K562 (cell line): ENCODE measurements around the gene SOX18.

Experiments
- BDP1 ChIP-seq: IDR thresholded peaks from 3 replicates; pipeline ENCODE4 v1.6.1; 2011; ENCODE audit not compliant: insufficient read length, insufficient read depth
- CEBPB ChIP-seq: fragments of 450-650 bp; IDR thresholded peaks from 2 replicates; pipeline ENCODE4 v1.6.1; 2016; ENCODE audit warnings: missing genetic modification characterization, missing compliant biosample characterization
- FOXJ2 ChIP-seq: fragments of 200-800 bp; sonication (Bioruptor generic); IDR thresholded peaks from 2 replicates; pipeline ENCODE4 v1.6.1; 2016; ENCODE audit warnings: missing genetic modification characterization, missing compliant biosample characterization
- HDGF ChIP-seq: fragments of 450-650 bp; IDR thresholded peaks from 2 replicates; pipeline ENCODE4 v1.6.1; 2016
- NR2C1 ChIP-seq, 2 experiments: fragments of 450-650 bp; IDR thresholded peaks; 2 replicates each; pipeline ENCODE4 v1.6.1; 2017; ENCODE audit warnings: mild to moderate bottlenecking in 2 of 2, antibody characterized with exemption in 1 of 2, inconsistent platforms in 1 of 2, missing compliant biosample characterization in 1 of 2, missing genetic modification characterization in 1 of 2
- SMARCA4 ChIP-seq: fragments of 450-650 bp; IDR thresholded peaks from 2 replicates; pipeline ENCODE4 v1.6.1; 2016
- TF ChIP-seq, protein P1 (sequence below): sonication (generic); formaldehyde crosslinking; IDR thresholded peaks from 2 replicates; pipeline ENCODE4 v1.8.0; 2022; ENCODE audit warnings: mild to moderate bottlenecking, missing genetic modification reagents
- TF ChIP-seq, protein P2 (sequence below), 2 experiments: fragments of 450-650 bp; formaldehyde crosslinking in 1 of 2; IDR thresholded peaks; 2 replicates each; pipeline versions ENCODE4 v1.4.0 to v1.6.1; 2014 to 2020; ENCODE audit warnings: mild to moderate bottlenecking in 2 of 2, borderline replicate concordance in 1 of 2, low read depth in 1 of 2
- TF ChIP-seq, protein P3 (sequence below): sonication (generic); formaldehyde crosslinking; IDR thresholded peaks from 2 replicates; pipeline ENCODE4 v1.8.0; 2023; ENCODE audit warnings: mild to moderate bottlenecking, missing genetic modification reagents

DNA sequence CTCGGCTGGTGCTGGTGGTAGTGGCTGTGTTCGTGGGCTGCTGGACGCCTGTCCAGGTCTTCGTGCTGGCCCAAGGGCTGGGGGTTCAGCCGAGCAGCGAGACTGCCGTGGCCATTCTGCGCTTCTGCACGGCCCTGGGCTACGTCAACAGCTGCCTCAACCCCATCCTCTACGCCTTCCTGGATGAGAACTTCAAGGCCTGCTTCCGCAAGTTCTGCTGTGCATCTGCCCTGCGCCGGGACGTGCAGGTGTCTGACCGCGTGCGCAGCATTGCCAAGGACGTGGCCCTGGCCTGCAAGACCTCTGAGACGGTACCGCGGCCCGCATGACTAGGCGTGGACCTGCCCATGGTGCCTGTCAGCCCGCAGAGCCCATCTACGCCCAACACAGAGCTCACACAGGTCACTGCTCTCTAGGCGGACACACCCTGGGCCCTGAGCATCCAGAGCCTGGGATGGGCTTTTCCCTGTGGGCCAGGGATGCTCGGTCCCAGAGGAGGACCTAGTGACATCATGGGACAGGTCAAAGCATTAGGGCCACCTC, 49.1 kb upstream of the SOX18 start:
- TF ChIP-seq FOXJ2 (tag): no peak
- TF ChIP-seq, protein P1, sequence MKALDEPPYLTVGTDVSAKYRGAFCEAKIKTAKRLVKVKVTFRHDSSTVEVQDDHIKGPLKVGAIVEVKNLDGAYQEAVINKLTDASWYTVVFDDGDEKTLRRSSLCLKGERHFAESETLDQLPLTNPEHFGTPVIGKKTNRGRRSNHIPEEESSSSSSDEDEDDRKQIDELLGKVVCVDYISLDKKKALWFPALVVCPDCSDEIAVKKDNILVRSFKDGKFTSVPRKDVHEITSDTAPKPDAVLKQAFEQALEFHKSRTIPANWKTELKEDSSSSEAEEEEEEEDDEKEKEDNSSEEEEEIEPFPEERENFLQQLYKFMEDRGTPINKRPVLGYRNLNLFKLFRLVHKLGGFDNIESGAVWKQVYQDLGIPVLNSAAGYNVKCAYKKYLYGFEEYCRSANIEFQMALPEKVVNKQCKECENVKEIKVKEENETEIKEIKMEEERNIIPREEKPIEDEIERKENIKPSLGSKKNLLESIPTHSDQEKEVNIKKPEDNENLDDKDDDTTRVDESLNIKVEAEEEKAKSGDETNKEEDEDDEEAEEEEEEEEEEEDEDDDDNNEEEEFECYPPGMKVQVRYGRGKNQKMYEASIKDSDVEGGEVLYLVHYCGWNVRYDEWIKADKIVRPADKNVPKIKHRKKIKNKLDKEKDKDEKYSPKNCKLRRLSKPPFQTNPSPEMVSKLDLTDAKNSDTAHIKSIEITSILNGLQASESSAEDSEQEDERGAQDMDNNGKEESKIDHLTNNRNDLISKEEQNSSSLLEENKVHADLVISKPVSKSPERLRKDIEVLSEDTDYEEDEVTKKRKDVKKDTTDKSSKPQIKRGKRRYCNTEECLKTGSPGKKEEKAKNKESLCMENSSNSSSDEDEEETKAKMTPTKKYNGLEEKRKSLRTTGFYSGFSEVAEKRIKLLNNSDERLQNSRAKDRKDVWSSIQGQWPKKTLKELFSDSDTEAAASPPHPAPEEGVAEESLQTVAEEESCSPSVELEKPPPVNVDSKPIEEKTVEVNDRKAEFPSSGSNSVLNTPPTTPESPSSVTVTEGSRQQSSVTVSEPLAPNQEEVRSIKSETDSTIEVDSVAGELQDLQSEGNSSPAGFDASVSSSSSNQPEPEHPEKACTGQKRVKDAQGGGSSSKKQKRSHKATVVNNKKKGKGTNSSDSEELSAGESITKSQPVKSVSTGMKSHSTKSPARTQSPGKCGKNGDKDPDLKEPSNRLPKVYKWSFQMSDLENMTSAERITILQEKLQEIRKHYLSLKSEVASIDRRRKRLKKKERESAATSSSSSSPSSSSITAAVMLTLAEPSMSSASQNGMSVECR: no peak
- TF ChIP-seq BDP1: no peak
- no peak for TF ChIP-seq SMARCA4
- TF ChIP-seq, protein P2, sequence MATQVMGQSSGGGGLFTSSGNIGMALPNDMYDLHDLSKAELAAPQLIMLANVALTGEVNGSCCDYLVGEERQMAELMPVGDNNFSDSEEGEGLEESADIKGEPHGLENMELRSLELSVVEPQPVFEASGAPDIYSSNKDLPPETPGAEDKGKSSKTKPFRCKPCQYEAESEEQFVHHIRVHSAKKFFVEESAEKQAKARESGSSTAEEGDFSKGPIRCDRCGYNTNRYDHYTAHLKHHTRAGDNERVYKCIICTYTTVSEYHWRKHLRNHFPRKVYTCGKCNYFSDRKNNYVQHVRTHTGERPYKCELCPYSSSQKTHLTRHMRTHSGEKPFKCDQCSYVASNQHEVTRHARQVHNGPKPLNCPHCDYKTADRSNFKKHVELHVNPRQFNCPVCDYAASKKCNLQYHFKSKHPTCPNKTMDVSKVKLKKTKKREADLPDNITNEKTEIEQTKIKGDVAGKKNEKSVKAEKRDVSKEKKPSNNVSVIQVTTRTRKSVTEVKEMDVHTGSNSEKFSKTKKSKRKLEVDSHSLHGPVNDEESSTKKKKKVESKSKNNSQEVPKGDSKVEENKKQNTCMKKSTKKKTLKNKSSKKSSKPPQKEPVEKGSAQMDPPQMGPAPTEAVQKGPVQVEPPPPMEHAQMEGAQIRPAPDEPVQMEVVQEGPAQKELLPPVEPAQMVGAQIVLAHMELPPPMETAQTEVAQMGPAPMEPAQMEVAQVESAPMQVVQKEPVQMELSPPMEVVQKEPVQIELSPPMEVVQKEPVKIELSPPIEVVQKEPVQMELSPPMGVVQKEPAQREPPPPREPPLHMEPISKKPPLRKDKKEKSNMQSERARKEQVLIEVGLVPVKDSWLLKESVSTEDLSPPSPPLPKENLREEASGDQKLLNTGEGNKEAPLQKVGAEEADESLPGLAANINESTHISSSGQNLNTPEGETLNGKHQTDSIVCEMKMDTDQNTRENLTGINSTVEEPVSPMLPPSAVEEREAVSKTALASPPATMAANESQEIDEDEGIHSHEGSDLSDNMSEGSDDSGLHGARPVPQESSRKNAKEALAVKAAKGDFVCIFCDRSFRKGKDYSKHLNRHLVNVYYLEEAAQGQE (IDR thresholded peaks at IDR 0.05; ENCODE audit: borderline replicate concordance): no peak
- TF ChIP-seq, protein P2 (CRISPR knock-in tag; IDR thresholded peaks at IDR 0.05; ENCODE audit: low read depth): no peak
- no peak for TF ChIP-seq CEBPB (tag)
- TF ChIP-seq, protein P3, sequence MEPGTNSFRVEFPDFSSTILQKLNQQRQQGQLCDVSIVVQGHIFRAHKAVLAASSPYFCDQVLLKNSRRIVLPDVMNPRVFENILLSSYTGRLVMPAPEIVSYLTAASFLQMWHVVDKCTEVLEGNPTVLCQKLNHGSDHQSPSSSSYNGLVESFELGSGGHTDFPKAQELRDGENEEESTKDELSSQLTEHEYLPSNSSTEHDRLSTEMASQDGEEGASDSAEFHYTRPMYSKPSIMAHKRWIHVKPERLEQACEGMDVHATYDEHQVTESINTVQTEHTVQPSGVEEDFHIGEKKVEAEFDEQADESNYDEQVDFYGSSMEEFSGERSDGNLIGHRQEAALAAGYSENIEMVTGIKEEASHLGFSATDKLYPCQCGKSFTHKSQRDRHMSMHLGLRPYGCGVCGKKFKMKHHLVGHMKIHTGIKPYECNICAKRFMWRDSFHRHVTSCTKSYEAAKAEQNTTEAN: no peak
- TF ChIP-seq HDGF: no peak
- TF ChIP-seq NR2C1 (IDR thresholded peaks at IDR 0.05): no peak
- no peak for TF ChIP-seq NR2C1 (tag; IDR thresholded peaks at IDR 0.05)
